Astrocyte of the spinal cord (primary cell): ENCODE data around the gene COL26A1.
"Not testable (repeated sequence)": the region's sequence is repeated elsewhere in the genome, so short reads cannot be mapped to it uniquely, and the experiment has no call there.

Source experiments
- DNase-seq: peaks from one replicate; pipeline ENCODE4 v3.0.0; 2011; ENCODE audit warnings: low read depth, low spot score
- H3K4me3 ChIP-seq: 2 replicates; pipeline ENCODE4 v1.5.1; 2011; ENCODE audit warnings: low read depth, mild to moderate bottlenecking, low read length, moderate library complexity
- in situ Hi-C: cut with HindIII; loops from 2 replicates; pipeline ENCODE4 v1.10.0; 2017; ENCODE audit warnings: low sequenced_read_pairs
- TF ChIP-seq, protein P1 (sequence below): IDR thresholded peaks from 2 replicates; pipeline ENCODE4 v1.5.1; 2012; ENCODE audit warnings: low read depth, mild to moderate bottlenecking, low read length, inconsistent platforms

Gene COL26A1

DNA sequence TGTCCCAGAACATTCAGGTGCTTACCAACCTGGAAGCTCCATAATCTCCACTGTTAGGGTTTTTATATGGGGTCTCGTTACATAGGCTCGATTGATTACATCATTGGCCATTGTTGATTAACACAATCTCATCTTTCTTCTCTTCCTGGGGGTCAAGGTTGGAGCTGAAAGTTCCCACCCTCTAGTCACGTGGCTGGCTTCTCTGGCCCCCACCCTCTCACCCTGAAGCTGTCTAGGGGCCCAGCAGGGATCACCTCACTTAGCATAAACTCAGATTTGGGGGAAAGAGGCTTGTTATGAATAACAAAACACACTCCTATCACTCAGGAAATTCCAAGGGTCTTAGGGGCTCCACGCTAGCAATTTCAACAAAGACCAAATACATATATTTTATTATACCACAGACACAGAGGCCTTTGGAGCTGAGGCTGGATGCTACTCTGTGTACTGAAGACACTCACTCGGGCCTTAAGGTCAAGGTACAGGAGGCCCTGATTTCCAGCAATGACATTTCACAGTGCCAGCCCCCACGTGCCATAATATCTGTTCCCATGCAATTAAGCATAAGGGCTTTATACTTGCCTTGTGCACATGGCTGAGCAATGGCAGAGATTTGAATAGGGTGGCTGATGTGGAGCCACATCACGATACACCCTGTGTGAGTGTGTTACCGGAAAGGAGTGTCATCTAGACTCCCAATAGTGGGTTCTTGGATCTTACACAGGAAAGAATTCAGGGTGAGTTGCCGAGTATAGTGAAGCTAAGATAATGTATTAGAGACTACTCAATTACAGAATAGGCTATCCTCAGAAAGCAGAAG lies 108.2 kb downstream of the COL26A1 start:
- no peak overlapping the region for H3K4me3 ChIP-seq
- TF ChIP-seq, protein P1, sequence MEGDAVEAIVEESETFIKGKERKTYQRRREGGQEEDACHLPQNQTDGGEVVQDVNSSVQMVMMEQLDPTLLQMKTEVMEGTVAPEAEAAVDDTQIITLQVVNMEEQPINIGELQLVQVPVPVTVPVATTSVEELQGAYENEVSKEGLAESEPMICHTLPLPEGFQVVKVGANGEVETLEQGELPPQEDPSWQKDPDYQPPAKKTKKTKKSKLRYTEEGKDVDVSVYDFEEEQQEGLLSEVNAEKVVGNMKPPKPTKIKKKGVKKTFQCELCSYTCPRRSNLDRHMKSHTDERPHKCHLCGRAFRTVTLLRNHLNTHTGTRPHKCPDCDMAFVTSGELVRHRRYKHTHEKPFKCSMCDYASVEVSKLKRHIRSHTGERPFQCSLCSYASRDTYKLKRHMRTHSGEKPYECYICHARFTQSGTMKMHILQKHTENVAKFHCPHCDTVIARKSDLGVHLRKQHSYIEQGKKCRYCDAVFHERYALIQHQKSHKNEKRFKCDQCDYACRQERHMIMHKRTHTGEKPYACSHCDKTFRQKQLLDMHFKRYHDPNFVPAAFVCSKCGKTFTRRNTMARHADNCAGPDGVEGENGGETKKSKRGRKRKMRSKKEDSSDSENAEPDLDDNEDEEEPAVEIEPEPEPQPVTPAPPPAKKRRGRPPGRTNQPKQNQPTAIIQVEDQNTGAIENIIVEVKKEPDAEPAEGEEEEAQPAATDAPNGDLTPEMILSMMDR: no peak
- in situ Hi-C loops: no loop called here
- DNase-seq: no peak

GRCh38 chr7:101474178-101474577 lies 111.5 kb downstream of the COL26A1 start:
- H3K4me3 ChIP-seq: no peak overlapping the region
- TF ChIP-seq, protein P1: no peak
- DNase-seq: no peak
- in situ Hi-C loops: no loop called here

- DNase-seq, H3K4me3 ChIP-seq, in situ Hi-C loops: not testable (repeated sequence)
These were observed 113.0 kb downstream of the COL26A1 start for GRCh38 chr7:101475691-101476090.

DNA sequence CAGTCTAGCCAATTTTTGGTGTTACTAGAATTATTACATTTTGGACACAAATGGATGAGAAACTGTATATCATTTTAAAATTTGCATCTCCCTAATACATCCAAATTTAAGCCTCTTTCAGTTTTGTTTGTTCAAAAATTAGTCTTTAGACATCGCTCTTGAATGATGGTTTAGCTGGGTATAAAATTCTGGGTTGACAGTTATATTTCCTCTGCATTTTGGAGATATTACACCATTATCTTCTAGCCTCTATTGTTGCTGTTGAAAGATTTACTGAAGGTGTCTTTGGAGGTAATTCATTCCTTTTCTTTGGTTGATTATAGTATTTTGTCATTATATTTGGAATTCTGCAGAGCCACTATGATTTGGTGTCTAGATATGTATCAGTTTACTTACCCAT lies 116.5 kb downstream of the COL26A1 start:
- DNase-seq: no peak
- no peak overlapping the region for H3K4me3 ChIP-seq
- in situ Hi-C loops: no loop called here
- TF ChIP-seq, protein P1: no peak

GRCh38 chr7:101486056-101486432 lies 123.4 kb downstream of the COL26A1 start:
- DNase-seq, in situ Hi-C loops, H3K4me3 ChIP-seq: not testable (repeated sequence)

DNA sequence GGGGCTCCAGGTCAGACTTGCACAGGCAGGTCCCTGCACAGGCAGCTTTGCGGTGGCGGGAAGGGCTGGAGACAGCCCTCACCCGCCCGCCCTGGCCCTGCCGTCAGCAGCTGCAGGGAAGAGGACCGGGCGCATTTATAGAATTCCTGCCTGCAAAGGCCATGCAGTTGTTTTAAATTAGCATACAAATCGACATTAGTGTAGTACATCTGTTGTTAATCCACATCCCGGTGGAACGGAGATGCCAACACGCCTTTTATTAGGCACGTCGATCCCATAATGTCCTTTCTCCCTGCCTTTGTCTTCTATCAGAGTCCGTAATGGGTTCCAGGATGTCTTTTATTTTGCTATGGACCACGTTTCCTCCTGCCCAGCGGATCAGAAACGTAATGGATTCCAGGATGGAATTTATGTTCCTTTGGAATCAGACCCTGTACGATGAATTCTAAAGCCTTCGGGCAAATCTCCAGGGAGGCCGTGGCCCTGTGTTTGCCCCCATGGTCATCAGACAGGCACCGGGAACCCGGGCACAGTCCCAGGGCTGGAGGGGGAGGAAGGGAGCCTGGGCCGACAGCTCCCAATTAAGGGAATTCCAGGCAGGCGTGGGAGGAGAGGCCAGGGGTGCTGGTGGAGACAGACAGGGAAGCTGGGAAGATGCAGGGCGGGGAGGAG lies 123.9 kb downstream of the COL26A1 start:
- in situ Hi-C loops: no loop called here
- TF ChIP-seq, protein P1: no peak

GRCh38 chr7:101487105-101487458 lies 124.4 kb downstream of the COL26A1 start:
- in situ Hi-C loops: no loop called here
- DNase-seq: no peak
- no peak overlapping the region for H3K4me3 ChIP-seq
- TF ChIP-seq, protein P1: no peak

More for the DNA sequence above, 123.9 kb downstream of the COL26A1 start:
- no peak overlapping the region for H3K4me3 ChIP-seq
- DNase-seq: no peak
